HG03159 (cell line): ENCODE measurements around the gene PCCB.
"Not testable (repeated sequence)": the region's sequence is repeated elsewhere in the genome, so short reads cannot be mapped to it uniquely, and the experiment has no call there.

Experiments used
- ATAC-seq: cut with Tn5 transposase; IDR thresholded peaks from one replicate; pipeline ENCODE4 v1.9.1; 2021; ENCODE audit warnings: mild to moderate bottlenecking, moderate library complexity; ENCODE audit not compliant: unreplicated experiment

The PCCB gene

DNA sequence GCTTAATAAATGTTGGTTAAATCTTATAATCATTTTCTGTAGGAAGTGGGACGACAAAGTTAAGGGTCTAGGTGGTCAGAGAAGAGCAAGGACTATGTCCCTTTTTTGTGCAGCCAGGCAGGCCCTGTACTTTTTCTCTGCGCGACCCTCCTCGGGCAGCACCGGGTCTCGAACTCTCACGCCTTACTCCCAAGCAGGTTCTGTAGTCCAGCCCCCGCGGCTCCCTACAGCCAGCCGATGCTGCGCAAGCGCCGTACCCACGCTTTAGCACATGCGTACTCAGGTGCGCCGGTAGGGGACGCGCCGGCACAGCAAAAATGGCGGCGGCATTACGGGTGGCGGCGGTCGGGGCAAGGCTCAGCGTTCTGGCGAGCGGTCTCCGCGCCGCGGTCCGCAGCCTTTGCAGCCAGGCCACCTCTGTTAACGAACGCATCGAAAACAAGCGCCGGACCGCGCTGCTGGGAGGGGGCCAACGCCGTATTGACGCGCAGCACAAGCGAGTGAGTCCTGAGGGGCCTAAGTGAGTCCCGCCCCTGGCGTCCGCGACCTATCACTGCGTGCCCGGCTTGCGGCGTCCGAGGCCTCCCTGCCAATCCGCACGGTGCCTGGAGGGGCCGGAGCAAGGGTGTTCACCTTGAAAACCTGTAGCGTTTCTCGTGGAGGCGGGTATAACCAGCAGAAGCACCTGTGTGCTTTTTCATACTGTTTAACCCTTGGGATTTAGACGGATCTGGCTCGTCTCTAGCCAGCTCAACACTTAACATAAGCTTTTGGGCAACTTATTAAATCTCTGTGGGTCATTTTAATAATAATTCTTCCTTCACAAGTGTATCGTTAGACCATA, at the start of gene PCCB:
TSS of gene PCCB (plus strand) at position 282 of the 844 bp plus-strand sequence. CDS start at position 318, 36 bp downstream.
- ATAC-seq = peak; percentile 98

DNA sequence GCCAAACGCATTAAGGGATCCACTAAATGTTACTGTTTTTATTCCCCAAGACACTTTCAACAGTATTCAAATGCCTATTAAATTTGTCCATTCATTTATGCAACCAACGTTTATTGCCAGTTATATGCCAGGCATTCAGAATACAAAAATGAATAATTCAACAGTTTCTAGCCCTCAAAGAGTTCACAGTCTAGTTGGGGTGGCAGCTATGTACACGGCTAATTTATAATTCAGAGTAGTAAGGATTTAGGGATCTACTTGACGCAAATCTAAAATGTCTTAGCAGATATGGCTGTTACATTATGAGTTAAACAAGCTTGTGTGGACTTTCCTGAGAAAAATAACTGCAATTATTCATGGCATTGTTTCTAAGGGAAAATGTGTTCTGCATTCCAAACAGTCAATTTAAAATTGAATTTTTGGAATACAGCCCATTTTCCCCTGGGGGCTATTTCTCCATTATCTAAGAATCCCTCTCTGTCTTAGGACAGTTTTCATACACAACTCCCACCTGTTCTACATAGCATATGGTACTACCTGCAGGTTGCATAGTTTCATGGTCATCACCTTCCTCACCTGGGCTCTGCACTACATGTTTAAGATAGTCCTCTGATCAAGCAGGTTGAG, 42.5 kb upstream of the PCCB start:
- ATAC-seq = no peak

DNA sequence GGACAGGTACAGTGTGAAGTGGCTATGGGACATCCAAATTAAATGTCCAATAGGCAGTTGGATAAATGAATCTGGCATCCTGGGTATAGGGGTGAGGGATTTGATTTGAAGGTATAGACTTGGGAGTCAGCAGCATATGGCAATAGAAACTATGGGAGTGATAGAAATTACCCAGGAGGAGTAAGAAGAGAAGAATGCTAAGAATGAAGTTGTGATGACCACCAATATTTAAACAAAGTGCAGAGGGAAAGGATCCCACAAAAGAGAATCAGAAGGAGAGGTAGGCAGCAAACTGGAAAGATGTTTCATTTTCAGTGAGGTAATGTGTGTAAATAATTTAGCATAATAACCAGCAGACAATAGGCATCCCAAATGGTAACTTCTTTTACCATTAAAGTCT, 40.2 kb upstream of the PCCB start:
- no peak for ATAC-seq

DNA sequence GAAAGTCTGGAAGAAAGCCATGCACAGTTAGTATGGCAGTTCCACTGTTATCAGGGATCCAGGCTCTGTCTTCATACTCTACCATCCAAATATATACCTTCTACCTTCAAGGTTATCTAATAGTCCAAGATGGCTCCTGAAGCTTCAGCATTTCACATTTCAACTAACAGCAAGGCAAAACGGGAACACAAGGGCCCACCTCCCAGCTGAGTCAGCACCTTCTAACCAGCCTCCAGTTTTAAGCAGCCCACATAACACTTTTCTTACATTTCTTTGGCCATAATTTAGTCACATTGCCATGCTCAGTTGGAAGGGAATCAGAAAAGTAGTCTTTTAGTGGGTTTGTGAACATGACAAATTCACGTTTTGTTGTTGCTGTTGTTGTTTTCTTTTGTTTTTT, 38.6 kb upstream of the PCCB start:
- no peak for ATAC-seq

DNA sequence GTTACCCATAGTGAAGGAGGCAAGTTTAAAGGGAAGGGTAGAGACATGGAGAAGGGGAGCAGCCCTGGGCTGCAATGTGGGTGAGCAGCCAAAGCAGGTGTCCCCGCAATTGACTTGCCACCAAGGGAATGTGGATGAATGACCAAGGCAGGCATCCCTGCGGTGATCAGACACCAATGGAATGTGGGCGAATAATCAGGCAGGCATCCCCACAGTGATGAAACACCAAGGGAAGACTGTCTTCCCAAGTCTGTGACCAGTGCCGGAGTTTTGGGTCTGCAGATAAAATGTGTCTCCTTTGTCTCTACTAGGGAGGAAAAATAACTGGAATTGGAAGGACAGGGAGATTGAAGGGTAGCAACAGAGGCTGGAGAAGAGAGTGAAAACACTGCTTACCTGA, 27.4 kb upstream of the PCCB start:
- not testable (repeated sequence) for ATAC-seq

DNA sequence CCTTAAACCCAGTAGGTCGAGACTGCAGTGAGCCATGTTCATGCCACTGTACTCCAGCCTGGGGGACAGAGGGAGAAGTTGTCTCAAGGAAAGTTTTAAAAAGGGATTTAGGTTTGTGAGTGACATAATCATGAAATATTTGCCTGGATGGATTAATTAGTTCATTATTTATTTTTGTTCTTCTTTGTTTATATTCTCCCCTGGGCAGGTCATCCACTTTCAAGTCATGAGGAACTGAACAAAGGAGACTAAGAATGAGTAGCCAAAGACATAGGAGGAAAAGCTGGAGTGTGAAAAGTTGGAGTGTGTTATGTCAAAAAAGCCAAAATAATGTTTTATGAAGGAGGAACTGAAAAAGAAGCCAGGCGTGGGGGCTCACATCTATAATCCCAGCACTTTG, 17.7 kb upstream of the PCCB start:
- ATAC-seq = no peak

DNA sequence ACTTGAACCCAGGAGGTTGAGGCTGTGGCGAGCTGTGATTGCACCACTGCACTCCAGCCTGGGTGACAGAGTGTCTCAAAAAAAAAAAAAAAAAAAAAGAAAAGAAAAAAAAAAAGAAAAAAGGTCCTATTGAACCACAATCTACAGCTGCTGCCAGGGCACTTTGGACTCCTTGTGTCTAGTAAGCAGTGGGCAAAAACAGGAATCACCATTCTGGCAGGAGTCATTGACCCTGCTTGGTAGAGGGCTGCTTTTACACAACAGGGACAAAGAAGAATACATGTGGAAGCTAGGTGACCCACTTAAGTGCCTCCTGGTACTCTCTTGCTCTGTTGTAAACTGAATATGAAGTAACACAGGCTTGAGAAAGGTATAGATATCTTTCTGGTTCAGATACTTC, 14.6 kb upstream of the PCCB start:
- ATAC-seq = no peak

DNA sequence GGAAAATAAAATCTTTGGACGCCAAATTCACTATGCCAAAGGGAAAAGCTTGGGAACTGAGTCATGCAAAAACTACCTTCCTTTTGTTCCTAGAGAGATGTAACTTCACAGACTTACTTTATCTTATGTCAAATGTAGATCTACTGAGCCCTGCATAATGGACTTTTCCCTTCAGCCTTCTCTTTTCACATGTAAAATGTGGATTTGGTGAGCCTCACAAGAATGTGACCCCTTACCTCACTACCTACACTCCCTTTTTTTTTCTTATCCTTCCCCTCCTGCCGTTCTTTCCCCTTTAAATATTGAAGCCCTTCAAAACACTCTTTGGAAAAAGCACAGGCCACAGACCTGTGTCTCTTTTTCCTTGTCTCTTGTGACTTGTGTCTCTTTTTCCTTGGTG, 14.0 kb upstream of the PCCB start:
- ATAC-seq = no peak

DNA sequence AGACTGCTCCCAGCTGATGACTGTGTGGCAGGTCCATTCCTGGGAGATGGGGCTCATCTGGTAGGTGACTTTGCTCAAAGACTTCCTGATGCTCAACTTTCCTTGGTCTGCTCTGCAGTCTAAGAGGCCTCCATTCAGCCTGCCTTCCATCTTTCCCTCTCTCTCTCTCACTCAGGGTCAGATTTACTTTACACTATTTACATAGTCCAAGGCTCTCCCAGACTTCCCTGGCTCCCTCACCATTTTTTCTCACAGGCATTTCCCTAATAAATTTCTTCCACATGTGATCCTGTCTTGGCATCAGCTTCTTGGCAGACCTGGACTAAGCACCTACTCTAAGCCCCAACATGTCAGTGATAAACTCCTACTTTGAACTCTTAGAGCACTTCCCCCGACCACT, 13.0 kb upstream of the PCCB start:
- no peak for ATAC-seq

DNA sequence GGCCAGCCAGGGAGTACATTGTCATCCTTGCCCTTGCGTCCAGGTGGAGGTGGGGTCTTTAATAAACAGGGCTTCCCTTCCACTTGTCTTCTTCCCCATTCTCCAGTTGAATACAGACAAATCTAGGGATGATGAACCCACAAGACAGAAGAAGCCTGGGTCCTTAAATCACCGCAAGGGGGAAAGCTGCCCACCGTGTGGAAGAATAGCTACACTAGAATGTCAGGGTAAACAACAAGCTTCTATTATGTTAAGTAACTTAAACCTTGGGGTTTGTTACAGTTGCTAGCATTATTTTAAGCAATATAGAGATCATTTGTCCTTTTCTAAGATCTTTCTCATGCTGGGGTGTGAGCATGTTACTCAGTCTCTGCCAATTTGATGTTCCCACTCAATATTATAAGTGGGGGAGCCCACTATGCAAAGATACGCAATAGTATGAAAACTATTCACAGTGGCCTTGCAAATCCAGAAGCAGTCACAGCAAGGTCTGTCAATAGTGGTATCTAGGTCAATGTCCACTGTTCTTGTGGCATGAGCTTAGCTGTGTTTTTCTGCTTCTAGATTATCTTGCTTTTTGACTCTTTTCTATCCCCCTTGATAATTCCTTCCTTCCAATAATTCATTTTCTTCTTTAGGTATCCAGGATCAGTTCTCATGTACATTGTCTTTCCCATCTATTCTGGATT, 12.0 kb upstream of the PCCB start:
- no peak for ATAC-seq

DNA sequence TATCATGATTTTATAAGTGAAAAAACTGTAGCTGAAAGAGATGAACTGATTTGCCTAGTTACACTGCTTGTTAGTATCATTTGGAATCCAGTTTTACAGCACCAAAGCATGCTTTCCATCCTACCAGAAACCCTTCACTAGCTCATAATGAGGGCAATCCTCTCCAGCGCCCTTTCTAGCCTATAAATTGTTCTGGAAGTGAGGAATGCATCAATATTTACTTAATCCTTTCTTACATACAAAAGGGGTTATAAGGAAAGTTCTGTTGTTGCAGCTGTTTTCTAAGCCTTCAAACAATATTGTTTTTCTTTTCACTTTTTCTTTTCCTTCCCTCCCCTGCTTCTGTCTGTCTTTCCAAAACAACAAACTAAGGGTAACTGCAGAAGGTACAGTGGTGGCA, 11.0 kb upstream of the PCCB start:
- no peak for ATAC-seq

DNA sequence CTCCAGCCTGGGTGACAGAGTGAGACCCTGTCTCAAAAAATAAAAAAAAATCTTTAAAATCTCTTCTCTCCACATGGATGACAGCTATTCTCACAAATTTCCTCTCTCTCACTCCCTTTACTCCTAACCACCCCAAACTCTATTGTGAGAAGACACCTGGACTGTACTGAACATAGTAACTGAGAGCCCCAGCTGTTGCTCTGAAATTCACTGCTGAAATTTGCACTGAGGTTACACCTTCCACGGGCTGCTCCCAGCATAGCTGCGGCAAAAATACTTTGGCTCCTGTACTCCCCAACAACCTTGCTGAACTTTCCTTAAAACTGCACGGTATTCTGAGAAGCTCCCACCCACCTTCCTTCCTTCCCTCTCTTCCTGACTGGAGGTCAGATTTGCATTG, 4.4 kb upstream of the PCCB start:
- no peak for ATAC-seq

DNA sequence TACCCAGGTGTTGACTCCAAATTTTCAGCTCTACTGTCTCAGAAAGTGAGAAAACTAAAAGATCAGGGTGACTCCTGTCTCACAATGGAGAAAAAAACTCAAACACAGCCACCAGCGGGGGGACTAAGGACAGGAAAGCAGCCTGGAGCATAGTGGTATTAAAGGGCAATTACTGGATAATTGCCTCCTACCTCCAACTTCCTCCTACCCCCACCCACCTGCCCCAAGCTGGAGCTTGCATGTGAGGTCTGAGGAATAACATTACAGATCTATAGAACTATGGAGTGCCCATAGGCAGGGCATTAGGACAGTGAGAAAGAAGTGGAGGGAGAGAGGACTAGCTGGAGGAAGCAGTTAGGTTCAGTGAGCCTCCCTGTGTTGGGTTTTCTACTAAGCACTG, 2.7 kb upstream of the PCCB start:
- no peak for ATAC-seq

DNA sequence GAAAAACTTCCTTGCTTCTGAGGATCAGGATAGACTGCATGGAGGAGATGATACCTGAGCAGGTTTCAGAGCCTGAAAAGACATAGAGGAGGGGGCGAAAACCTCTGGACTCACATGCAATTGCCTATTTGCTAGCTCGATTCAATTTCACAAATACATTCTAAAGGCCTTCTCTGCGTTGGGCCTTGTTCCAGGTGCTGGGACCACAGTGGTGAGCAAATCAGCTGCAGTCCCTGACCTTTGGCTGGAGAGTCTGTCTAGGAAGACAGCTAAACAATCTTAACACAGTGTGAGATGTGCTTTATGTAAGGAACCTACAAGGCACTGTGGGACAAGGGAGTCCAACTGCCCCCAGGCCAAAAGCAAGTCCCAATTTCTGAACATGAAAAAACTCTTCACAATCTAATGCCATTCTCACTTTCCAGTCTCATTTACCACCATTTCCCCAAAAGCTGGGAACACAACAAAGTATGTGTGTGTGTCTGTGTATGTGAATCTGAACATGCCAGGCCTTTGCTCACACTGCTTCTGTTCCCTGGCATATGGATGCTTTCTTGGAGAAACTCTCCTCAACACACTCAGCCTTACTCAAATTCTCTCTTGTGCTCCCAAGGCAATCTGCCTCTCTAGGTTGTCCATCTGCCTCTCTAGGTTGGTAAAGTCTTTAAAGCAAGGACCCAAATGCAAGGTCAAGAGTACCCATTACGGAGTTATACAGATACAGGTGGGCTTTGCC, 2.1 kb upstream of the PCCB start:
- no peak for ATAC-seq

DNA sequence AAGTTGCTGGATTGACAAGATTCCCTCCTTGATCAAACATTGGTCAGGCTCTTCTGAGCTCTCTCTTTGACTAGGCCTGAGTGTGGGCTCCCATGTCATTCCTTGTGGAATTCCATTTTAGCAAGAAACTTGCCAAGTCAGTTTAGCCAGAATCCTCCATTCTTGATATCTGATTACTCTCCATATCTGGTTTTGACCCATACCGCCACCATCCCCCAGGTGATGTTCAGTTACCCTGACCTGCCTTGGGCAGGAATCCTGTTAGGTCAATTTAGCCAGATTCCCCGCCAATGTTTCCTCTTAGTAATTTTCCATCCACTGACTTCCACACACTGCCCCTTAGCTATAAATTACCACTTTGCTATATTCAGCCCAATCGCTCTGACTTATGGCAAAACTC, 1.0 kb upstream of the PCCB start:
- no peak for ATAC-seq

DNA sequence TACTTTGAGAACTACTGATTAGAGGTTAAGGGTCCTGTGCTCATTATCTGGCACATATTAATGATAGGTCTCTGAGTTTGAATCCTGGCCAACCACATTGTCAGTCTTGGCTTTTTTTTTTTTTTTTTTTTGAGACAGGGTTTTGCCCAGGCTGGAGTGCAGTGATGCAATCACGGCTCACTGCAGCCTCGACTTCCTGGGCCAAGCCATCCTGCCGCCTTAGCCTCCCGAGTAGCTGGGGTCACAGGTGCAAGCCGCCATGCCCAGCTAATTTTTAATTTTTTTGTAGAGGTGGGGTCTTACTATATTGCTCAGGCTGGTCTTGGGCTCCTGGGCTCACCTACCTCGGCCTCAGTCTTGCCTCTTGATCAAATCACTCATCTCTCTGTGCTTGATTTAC, 547 bp upstream of the PCCB start:
- no peak for ATAC-seq

DNA sequence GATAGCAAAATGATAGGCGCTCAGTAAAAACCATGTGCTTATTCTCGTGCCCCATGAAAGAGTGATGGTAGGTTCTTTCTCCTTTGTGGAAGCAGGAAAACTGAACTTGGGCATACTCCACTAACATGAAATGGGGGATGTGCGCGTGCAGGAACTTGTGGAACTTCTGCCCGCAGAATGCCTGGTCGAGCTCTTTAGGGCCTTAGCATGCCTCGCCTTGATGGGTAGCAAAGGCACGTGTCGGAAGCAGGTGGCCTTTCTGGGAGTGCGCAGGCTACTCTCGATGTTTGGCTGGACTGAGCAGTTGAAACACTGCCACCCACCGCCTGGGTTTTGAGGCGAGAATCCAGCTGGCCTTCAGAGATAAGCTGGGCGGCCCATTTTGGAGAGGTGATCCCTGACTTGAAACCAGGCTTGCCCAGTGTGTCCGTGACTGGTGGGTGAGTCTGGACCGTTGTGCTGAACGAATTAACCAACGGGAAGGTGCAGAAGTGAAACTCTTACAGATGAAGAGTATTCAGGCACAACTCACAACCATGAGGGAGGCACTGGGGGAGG, 842 bp downstream of the PCCB start:
- peak; percentile 12 for ATAC-seq

DNA sequence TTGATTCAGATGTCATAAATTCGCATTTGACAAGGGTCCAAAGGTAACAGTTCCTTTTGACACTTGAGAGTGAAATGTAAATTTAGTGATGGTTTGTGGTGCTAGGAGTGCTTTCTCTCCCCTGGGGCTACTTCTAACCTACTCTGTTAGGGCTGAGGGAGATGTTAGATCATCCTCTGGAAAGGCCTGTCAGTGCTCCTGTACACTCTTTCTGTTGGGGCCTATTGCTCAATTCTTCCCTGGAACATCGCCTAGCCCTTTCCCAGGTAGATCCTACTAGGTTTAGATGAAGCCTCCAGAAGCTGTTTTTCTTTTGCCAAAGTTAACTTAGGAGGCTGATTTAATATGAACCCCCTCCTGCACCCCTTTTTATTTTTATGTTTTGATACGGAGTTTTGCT, 1.4 kb downstream of the PCCB start:
- ATAC-seq = no peak

DNA sequence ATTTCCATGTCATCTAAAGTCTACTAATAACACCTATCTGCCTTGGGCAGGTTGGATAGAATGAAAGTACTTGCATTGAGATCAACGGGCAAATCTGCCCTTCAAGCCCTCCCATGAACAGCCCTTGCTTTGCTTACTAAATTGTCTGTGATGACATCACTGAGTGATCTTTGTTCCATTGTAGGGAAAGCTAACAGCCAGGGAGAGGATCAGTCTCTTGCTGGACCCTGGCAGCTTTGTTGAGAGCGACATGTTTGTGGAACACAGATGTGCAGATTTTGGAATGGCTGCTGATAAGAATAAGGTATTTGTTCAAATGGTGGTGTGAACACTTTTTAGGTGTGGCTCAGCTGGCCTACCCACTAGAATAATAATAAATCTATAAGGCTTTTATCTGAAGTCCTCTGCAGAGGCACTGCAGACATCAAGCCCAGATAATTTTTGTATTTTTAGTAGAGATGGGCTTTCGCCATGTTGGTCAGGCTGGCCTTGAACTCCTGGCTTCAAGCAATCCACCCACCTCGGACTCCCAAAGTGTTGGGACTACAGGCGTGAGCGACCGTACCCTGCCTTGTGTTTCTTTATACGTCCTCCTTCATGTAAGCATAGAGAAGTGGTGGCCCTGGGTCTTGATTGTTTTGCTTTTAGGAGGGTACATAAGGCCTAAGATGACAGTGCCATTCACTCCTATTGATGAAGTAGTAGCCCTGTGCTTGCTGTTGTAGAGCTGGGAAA, 5.7 kb downstream of the PCCB start:
- ATAC-seq = no peak

DNA sequence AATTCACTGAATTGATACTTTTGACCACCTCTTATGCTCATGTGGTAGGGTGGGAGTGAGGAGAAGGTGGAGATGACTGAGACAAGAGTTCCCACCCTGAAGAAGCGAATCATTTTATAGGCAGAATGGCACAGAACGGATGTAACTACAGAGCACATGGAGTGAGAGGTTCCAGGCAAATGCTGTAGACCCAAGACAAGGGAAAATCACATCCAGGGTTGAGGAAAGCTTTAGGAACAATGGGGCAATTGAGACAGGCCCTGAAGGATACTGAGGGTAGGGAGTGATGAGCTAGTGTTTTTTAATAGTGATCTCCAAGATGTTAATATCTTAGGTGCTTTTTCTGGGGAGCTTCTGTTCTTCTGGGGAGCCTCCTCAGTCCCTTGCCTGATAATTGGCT, 8.1 kb downstream of the PCCB start:
- no peak for ATAC-seq
